ENCODE results near the gene SNAPIN.

- no peak for TF ChIP-seq CTCF (IDR thresholded peaks at IDR 0.05)
- no peak for TF ChIP-seq EP300 (IDR thresholded peaks at IDR 0.05)
- TF ChIP-seq POLR2A (IDR thresholded peaks at IDR 0.05), result no peak
- TF ChIP-seq POLR2AphosphoS5 (IDR thresholded peaks at IDR 0.05), result no peak
Measured at GRCh38 chr1:153614189-153614900, 44.2 kb upstream of the SNAPIN start.

Measured in sigmoid colon (tissue), 4 donors.